B cell (primary cell): ENCODE results near the gene TAF10. TPM values are rescaled to one million over a fixed set of nuclear protein-coding genes. Genes with fewer than 3 reads are reported as not detected.

Experiments
- ATAC-seq: fragments of 200-7000 bp; cut with Tn5 transposase; one replicate; pipeline ENCODE4 v1.10.0; 2021; ENCODE audit warnings: low read depth, mild to moderate bottlenecking, moderate number of reproducible peaks, moderate library complexity
- CTCF ChIA-PET: fragments of 350-600 bp; sonication (Branson Sonifier 250); formaldehyde crosslinking; loops from one replicate; lab custom pipeline; 2021; ENCODE audit warnings: antibody characterized with exemption, inconsistent platforms; lab: Charles Lee
- POLR2A ChIA-PET: fragments of 350-600 bp; sonication (Branson Sonifier 250); formaldehyde crosslinking; loops from one replicate; lab custom pipeline; 2021; ENCODE audit warnings: antibody characterized with exemption; lab: Charles Lee
- DNase-seq: peaks from one replicate; pipeline ENCODE4 v3.0.0; 2013
- H2AFZ ChIP-seq: 2 replicates; pipeline ENCODE4 v1.6.1; 2012; ENCODE audit warnings: mild to moderate bottlenecking, low read depth, low read length; ENCODE audit not compliant: insufficient read depth, poor library complexity, severe bottlenecking
- H3K27ac ChIP-seq, 2 donors: 1 replicate in 1 of 2; 2 replicates in 1 of 2; pipeline ENCODE4 v1.5.1; 2012 to 2013; ENCODE audit warnings: low read length in 2 of 2, mild to moderate bottlenecking in 2 of 2, moderate library complexity in 1 of 2
- H3K27me3 ChIP-seq, 4 experiments: fragments of 200-600 bp in 1 of 4; sonication (generic) in 1 of 4; replicated peaks in 1 of 4; 1 replicate in 2 of 4; 2 replicates in 2 of 4; pipeline versions ENCODE4 v1.6.1 to v1.7.0; 2013 to 2016; ENCODE audit warnings: low read length in 3 of 4, mild to moderate bottlenecking in 2 of 4, mixed read lengths in 1 of 4, moderate library complexity in 1 of 4; ENCODE audit not compliant: insufficient read depth in 4 of 4, control insufficient read depth in 3 of 4; ENCODE audit errors: control extremely low read depth in 1 of 4
- H3K36me3 ChIP-seq, 2 experiments: replicated peaks in 1 of 2; 1 replicate in 1 of 2; 2 replicates in 1 of 2; pipeline versions ENCODE4 v1.6.1 to v1.7.1; 2013; ENCODE audit warnings: low read length in 1 of 2; ENCODE audit not compliant: insufficient read depth in 2 of 2, control insufficient read depth in 1 of 2; ENCODE audit errors: control extremely low read depth in 1 of 2, extremely low read depth in 1 of 2
- H3K4me1 ChIP-seq, 2 donors: fragments of 200-600 bp in 1 of 2; sonication (generic) in 1 of 2; 1 replicate in 1 of 2; 2 replicates in 1 of 2; pipeline versions ENCODE4 v1.5.1 to v1.6.1; 2013 to 2017; ENCODE audit warnings: low read length in 2 of 2; ENCODE audit not compliant: control insufficient read depth in 2 of 2, insufficient read depth in 2 of 2
- H3K4me2 ChIP-seq: replicated peaks from 2 replicates; pipeline ENCODE3; 2012; ENCODE audit warnings: mild to moderate bottlenecking, low read depth, low read length; ENCODE audit not compliant: poor library complexity, severe bottlenecking
- H3K4me3 ChIP-seq, 5 experiments: fragments of 200-600 bp in 1 of 5; sonication (generic) in 1 of 5; 1 replicate in 3 of 5; 2 replicates in 2 of 5; pipeline versions ENCODE4 v1.5.1 to v1.7.0; 2011 to 2016; ENCODE audit warnings: low read length in 4 of 5, mild to moderate bottlenecking in 4 of 5, low read depth in 2 of 5, control low read depth in 1 of 5, moderate library complexity in 1 of 5; ENCODE audit not compliant: insufficient read depth in 1 of 5; ENCODE audit errors: control extremely low read depth in 1 of 5, extremely low read depth in 1 of 5
- H3K79me2 ChIP-seq: fragments of 200-600 bp; sonication (generic); one replicate; pipeline ENCODE4 v1.6.0; 2016; ENCODE audit warnings: low read length; ENCODE audit not compliant: control insufficient read depth, insufficient read depth
- H3K9ac ChIP-seq: fragments of 200-600 bp; sonication (generic); 2 replicates; pipeline ENCODE4 v1.6.1; 2017; ENCODE audit warnings: mild to moderate bottlenecking, low read length, moderate library complexity
- H3K9me3 ChIP-seq, 3 donors: one replicate each; pipeline versions ENCODE4 v1.6.1 to v1.7.1; 2013; ENCODE audit warnings: low read length in 2 of 3; ENCODE audit not compliant: control insufficient read depth in 2 of 3, insufficient read depth in 1 of 3; ENCODE audit errors: control extremely low read depth in 1 of 3
- H4K20me1 ChIP-seq: 2 replicates; pipeline ENCODE4 v1.6.0; 2012; ENCODE audit warnings: mild to moderate bottlenecking, low read length; ENCODE audit not compliant: insufficient read depth, control insufficient read depth, poor library complexity, severe bottlenecking
- H3K27ac Mint-ChIP-seq: one replicate; pipeline ENCODE4 v1.8.0; 2021; ENCODE audit warnings: mixed read lengths
- H3K27me3 Mint-ChIP-seq: one replicate; pipeline ENCODE4 v1.8.0; 2021; ENCODE audit warnings: mixed read lengths
- H3K4me1 Mint-ChIP-seq: one replicate; pipeline ENCODE4 v1.8.0; 2021; ENCODE audit warnings: mixed read lengths
- H3K4me3 Mint-ChIP-seq: one replicate; pipeline ENCODE4 v1.8.0; 2021; ENCODE audit warnings: mixed read lengths
- H3K9me3 Mint-ChIP-seq: one replicate; pipeline ENCODE4 v1.8.0; 2022; ENCODE audit warnings: mixed read lengths; ENCODE audit not compliant: insufficient read depth
- EZH2 ChIP-seq: IDR thresholded peaks from 2 replicates; pipeline ENCODE4 v1.6.1; 2012; ENCODE audit warnings: borderline replicate concordance, low read depth, mild to moderate bottlenecking, moderate library complexity, low read length; ENCODE audit not compliant: insufficient read depth, poor library complexity, severe bottlenecking
- WGBS: methylation state at CpG from one replicate; pipeline ENCODE4 v1.1.5; 2013; ENCODE audit warnings: missing lambda C conversion rate; ENCODE audit not compliant: insufficient coverage; 5-methylcytosine and 5-hydroxymethylcytosine counted together
- intact Hi-C: fragments of 100-400 bp; cut with micrococcal nuclease; formaldehyde crosslinking; loops from one replicate; pipeline ENCODE4 v1.10.0; 2022
- polyA plus RNA-seq: library from polyadenylated mRNA; depleted of rRNA; stranded (reverse); fragments of >200 nt; gene quantifications from 2 replicates; pipeline ENCODE4 v1.2.3, GENCODE V29; 2012
- total RNA-seq, 2 donors: library from RNA; stranded (reverse); fragments of 120-200 nt in 1 of 2; gene quantifications; 1 replicate in 1 of 2; 2 replicates in 1 of 2; pipeline versions ENCODE4 v1.2.3 to v1.2.4, GENCODE V29; 2013 to 2022
- TF ChIP-seq, protein P1 (sequence below): fragments of 200-600 bp; IDR thresholded peaks from one replicate; pipeline ENCODE4 v1.8.0; 2022; ENCODE audit warnings: antibody characterized with exemption, mild to moderate bottlenecking

Gene TAF10
- total and polyA plus RNA-seq, 2 donors (not counting 1 experiment from before 2014, with no cell fraction given) = 114 to 156 TPM

DNA sequence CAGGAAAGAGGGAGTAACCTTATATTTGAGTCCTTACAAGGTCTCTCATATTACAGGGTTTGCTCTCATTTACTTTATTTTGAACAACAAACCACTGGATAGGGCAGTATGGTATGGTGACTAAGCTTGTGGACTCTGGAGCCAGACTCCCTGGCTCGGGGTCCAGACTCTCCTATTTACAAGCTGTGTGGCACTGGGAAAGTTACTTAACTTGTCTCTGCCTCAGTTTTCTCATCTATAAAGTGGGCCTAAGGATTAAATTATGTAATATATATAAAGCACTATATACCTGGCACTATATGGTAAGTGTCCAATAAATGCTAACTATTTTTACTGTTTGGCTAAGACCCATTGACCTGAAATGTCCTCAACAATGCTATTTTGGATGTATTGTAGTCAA lies 45.3 kb upstream of the TAF10 start:
- Mint-ChIP-seq H3K27me3 (peaks cover 13% of the 10 kb centered on the region), H3K9me3 (no peaks in the 10 kb centered on the region), H3K4me1 (peaks cover 9% of the 10 kb centered on the region), H3K27ac (no peak overlapping the region), H3K4me3 (peak overlapping the region; percentile 72)
- H3K27ac ChIP-seq = no peak overlapping the region
- no peak overlapping the region for H2AFZ ChIP-seq
- intact Hi-C loops = no loop called here
- ChIA-PET CTCF (interaction anchor here (1.1 to 2.5 kb wide), 3 partner anchors 10 to 45 kb away, joined by 5 to 14 read pairs (median 6); partner anchors contain the start of gene TAF10), POLR2A (no interaction called here)
- H3K9ac ChIP-seq = no peak overlapping the region
- H3K27me3 ChIP-seq = peaks cover 0 to 19% (median 12%) of the 10 kb centered on the region in 4 experiments
- TF ChIP-seq EZH2 = no peak
- TF ChIP-seq, protein P1, sequence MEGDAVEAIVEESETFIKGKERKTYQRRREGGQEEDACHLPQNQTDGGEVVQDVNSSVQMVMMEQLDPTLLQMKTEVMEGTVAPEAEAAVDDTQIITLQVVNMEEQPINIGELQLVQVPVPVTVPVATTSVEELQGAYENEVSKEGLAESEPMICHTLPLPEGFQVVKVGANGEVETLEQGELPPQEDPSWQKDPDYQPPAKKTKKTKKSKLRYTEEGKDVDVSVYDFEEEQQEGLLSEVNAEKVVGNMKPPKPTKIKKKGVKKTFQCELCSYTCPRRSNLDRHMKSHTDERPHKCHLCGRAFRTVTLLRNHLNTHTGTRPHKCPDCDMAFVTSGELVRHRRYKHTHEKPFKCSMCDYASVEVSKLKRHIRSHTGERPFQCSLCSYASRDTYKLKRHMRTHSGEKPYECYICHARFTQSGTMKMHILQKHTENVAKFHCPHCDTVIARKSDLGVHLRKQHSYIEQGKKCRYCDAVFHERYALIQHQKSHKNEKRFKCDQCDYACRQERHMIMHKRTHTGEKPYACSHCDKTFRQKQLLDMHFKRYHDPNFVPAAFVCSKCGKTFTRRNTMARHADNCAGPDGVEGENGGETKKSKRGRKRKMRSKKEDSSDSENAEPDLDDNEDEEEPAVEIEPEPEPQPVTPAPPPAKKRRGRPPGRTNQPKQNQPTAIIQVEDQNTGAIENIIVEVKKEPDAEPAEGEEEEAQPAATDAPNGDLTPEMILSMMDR = no peak
- H3K4me2 ChIP-seq = no peak overlapping the region
- H3K4me1 ChIP-seq = peaks cover 10 to 12% of the 10 kb centered on the region in 2 donors
- H3K4me3 ChIP-seq = no peak overlapping the region
- no peak for DNase-seq
- H4K20me1 ChIP-seq = no peaks in the 10 kb centered on the region
- no peaks in the 10 kb centered on the region for H3K9me3 ChIP-seq
- no peaks in the 10 kb centered on the region for H3K36me3 ChIP-seq
- ATAC-seq = no peak
- WGBS = no CpG with 5 or more reads among the region's 1 CpG
- no peaks in the 10 kb centered on the region for H3K79me2 ChIP-seq

DNA sequence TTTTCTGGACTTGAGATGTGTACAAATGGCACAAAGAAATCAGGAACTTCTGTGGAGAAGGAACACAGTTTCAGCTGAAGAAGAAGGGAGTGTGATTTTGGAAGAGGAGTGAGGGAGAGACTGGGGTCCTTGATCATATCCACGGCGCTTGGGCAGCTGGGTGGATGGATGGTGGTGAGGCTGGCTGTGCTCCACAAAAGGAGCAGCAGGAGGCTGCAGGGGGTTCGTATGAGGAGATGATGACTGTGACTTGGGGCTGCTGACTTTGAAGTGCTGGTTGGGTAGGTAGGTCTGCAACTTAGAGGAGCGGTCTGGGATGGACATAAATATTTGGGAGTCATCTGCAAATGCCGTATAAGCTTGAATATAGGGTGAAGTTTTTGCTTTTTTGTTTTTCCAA lies 44.9 kb upstream of the TAF10 start:
- Mint-ChIP-seq H3K4me1 (peaks cover 9% of the 10 kb centered on the region), H3K27me3 (peaks cover 13% of the 10 kb centered on the region), H3K4me3 (peak overlapping the region; percentile 72), H3K27ac (peak overlapping the region; percentile 72), H3K9me3 (no peaks in the 10 kb centered on the region)
- H3K27me3 ChIP-seq = peaks cover 0 to 19% (median 12%) of the 10 kb centered on the region in 4 experiments
- no peaks in the 10 kb centered on the region for H3K79me2 ChIP-seq
- H3K4me3 ChIP-seq = no peak overlapping the region
- H2AFZ ChIP-seq = no peak overlapping the region
- no peak overlapping the region for H3K27ac ChIP-seq
- DNase-seq (no peak), ATAC-seq (no peak)
- no peaks in the 10 kb centered on the region for H3K36me3 ChIP-seq
- H3K9ac ChIP-seq = no peak overlapping the region
- no peaks in the 10 kb centered on the region for H4K20me1 ChIP-seq
- no peak overlapping the region for H3K4me2 ChIP-seq
- H3K9me3 ChIP-seq = no peaks in the 10 kb centered on the region
- peaks cover 10 to 12% of the 10 kb centered on the region in 2 donors for H3K4me1 ChIP-seq
- CTCF ChIA-PET = interaction anchor here (1.8 to 2.5 kb wide), 2 partner anchors 10 to 45 kb away, joined by 6 to 14 read pairs; partner anchors contain the start of gene TAF10
- POLR2A ChIA-PET = interaction anchor here (0.6 kb wide), 1 partner anchor 14 kb away, joined by 8 read pairs; no protein-coding TSS in a partner anchor
- TF ChIP-seq, protein P1 = no peak
- no peak for TF ChIP-seq EZH2
- intact Hi-C loops = no loop called here
- 88% methylated on average over 3 of the region's 5 CpGs for WGBS
